ENCODE measurements around the gene COG8. TPM values are rescaled to one million over a fixed set of nuclear protein-coding genes. Genes with fewer than 3 reads are reported as not detected.
A peak's percentile ranks its signal among the peaks of the same experiment; 100 is the strongest.

Gene COG8
- total and polyA plus RNA-seq, 9 of the 15 experiments (the other 6 are each of a cell fraction or from before 2014, with no cell fraction given) = 3.7 to 42.6 (median 30.1) TPM

DNA sequence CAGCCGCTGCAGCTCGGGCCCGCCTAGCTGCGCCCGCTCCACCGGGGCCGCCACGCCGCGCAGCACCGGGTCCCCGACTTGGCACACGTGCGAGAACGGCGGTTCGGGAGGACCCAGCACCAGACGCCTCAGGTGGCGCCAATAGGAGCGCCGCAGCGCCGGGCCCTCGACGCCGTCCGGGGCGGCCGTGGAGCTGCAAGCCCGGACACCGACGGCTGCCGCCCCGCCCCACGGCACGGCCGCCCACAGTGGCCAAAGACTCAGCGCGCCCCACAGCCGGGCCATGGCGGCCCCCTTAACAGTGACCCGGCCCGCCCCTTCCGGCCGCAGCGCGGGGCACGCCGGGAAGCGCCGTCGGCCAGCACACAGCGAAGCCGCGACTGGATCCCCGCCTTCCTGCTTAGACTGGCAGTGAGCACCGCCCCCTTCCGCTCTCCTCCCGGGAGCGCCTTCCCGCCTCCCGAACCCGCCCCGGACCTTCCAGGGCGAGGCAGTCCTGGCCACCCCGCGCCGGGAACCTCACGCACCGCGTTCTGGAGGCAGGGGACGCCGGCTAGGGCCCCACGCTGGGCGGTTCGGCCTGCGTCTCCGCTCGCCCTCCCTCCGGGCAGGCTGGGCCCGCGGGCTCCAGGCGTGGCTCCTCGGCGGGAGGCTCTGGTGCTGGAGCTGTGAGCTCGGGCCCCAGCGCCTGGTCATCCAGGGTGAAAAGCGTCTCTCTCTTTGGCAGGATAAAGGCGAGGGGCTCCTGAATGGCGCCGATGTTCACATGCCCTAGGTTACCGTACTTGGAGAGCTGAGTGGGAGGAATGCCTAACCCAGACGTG, 8.9 kb downstream of the COG8 start, which contains the start of gene PDF (continued):
- TF ChIP-seq, protein P1, sequence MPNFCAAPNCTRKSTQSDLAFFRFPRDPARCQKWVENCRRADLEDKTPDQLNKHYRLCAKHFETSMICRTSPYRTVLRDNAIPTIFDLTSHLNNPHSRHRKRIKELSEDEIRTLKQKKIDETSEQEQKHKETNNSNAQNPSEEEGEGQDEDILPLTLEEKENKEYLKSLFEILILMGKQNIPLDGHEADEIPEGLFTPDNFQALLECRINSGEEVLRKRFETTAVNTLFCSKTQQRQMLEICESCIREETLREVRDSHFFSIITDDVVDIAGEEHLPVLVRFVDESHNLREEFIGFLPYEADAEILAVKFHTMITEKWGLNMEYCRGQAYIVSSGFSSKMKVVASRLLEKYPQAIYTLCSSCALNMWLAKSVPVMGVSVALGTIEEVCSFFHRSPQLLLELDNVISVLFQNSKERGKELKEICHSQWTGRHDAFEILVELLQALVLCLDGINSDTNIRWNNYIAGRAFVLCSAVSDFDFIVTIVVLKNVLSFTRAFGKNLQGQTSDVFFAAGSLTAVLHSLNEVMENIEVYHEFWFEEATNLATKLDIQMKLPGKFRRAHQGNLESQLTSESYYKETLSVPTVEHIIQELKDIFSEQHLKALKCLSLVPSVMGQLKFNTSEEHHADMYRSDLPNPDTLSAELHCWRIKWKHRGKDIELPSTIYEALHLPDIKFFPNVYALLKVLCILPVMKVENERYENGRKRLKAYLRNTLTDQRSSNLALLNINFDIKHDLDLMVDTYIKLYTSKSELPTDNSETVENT (CRISPR knock-in tag; IDR thresholded peaks at IDR 0.05) = peak; percentile 45; the same call in 1 of the 2 replicates
- no peak for TF ChIP-seq MTF1 (CRISPR knock-in tag; IDR thresholded peaks at IDR 0.05; ENCODE audit: borderline replicate concordance)
- TF ChIP-seq ZNF589 (CRISPR knock-in tag; IDR thresholded peaks at IDR 0.05; ENCODE audit: low read depth) = no peak
- TF ChIP-seq, protein P2, sequence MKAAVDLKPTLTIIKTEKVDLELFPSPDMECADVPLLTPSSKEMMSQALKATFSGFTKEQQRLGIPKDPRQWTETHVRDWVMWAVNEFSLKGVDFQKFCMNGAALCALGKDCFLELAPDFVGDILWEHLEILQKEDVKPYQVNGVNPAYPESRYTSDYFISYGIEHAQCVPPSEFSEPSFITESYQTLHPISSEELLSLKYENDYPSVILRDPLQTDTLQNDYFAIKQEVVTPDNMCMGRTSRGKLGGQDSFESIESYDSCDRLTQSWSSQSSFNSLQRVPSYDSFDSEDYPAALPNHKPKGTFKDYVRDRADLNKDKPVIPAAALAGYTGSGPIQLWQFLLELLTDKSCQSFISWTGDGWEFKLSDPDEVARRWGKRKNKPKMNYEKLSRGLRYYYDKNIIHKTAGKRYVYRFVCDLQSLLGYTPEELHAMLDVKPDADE (conservative IDR thresholded peaks at IDR 0.05; ENCODE audit: control insufficient read depth, low read depth, low read length) = peak; percentile 84
- TF ChIP-seq MTA3 (IDR thresholded peaks at IDR 0.05; ENCODE audit: borderline replicate concordance) = peak; percentile 74
- peak; percentile 66; the same call in 1 of the 2 replicates for TF ChIP-seq SAFB (IDR thresholded peaks at IDR 0.05; ENCODE audit: borderline replicate concordance, low read depth, low read length)
- TF ChIP-seq, protein P3, sequence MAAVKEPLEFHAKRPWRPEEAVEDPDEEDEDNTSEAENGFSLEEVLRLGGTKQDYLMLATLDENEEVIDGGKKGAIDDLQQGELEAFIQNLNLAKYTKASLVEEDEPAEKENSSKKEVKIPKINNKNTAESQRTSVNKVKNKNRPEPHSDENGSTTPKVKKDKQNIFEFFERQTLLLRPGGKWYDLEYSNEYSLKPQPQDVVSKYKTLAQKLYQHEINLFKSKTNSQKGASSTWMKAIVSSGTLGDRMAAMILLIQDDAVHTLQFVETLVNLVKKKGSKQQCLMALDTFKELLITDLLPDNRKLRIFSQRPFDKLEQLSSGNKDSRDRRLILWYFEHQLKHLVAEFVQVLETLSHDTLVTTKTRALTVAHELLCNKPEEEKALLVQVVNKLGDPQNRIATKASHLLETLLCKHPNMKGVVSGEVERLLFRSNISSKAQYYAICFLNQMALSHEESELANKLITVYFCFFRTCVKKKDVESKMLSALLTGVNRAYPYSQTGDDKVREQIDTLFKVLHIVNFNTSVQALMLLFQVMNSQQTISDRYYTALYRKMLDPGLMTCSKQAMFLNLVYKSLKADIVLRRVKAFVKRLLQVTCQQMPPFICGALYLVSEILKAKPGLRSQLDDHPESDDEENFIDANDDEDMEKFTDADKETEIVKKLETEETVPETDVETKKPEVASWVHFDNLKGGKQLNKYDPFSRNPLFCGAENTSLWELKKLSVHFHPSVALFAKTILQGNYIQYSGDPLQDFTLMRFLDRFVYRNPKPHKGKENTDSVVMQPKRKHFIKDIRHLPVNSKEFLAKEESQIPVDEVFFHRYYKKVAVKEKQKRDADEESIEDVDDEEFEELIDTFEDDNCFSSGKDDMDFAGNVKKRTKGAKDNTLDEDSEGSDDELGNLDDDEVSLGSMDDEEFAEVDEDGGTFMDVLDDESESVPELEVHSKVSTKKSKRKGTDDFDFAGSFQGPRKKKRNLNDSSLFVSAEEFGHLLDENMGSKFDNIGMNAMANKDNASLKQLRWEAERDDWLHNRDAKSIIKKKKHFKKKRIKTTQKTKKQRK (IDR thresholded peaks at IDR 0.05; ENCODE audit: borderline replicate concordance, low read depth, low read length) = no peak
- no peak for TF ChIP-seq CREBBP (IDR thresholded peaks at IDR 0.05; ENCODE audit: low read depth, low read length)
- no peak for TF ChIP-seq JUNB (CRISPR knock-in tag; conservative IDR thresholded peaks at IDR 0.05)
- no peak for TF ChIP-seq ZNF23 (CRISPR knock-in tag; IDR thresholded peaks at IDR 0.05)
- no peak for TF ChIP-seq ZNF444 (CRISPR knock-in tag; IDR thresholded peaks at IDR 0.05)
- TF ChIP-seq GATA2 (CRISPR knock-in tag; IDR thresholded peaks at IDR 0.05) = no peak
- TF ChIP-seq, protein P4, sequence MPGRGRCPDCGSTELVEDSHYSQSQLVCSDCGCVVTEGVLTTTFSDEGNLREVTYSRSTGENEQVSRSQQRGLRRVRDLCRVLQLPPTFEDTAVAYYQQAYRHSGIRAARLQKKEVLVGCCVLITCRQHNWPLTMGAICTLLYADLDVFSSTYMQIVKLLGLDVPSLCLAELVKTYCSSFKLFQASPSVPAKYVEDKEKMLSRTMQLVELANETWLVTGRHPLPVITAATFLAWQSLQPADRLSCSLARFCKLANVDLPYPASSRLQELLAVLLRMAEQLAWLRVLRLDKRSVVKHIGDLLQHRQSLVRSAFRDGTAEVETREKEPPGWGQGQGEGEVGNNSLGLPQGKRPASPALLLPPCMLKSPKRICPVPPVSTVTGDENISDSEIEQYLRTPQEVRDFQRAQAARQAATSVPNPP (IDR thresholded peaks at IDR 0.05; ENCODE audit: borderline replicate concordance, insufficient read depth, insufficient read length) = no peak
- TF ChIP-seq STAT5A (IDR thresholded peaks at IDR 0.05; ENCODE audit: borderline replicate concordance, low read length) = no peak
- TF ChIP-seq, protein P5, sequence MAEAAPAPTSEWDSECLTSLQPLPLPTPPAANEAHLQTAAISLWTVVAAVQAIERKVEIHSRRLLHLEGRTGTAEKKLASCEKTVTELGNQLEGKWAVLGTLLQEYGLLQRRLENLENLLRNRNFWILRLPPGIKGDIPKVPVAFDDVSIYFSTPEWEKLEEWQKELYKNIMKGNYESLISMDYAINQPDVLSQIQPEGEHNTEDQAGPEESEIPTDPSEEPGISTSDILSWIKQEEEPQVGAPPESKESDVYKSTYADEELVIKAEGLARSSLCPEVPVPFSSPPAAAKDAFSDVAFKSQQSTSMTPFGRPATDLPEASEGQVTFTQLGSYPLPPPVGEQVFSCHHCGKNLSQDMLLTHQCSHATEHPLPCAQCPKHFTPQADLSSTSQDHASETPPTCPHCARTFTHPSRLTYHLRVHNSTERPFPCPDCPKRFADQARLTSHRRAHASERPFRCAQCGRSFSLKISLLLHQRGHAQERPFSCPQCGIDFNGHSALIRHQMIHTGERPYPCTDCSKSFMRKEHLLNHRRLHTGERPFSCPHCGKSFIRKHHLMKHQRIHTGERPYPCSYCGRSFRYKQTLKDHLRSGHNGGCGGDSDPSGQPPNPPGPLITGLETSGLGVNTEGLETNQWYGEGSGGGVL (CRISPR knock-in tag; IDR thresholded peaks at IDR 0.05) = no peak
- peak; percentile 94 for TF ChIP-seq POLR2G (IDR thresholded peaks at IDR 0.05; ENCODE audit: low read depth, low read length)

All from K562 (cell line).